HCT116 (cell line): ENCODE results near the gene CARD9.

Source experiments
- EZH2 ChIP-seq: fragments of 200-600 bp; sonication (generic); IDR thresholded peaks from 2 replicates; pipeline ENCODE4 v1.6.1; 2017; ENCODE audit warnings: antibody characterized with exemption, mixed run types
- FOSL1 ChIP-seq: IDR thresholded peaks from 2 replicates; pipeline ENCODE4 v1.6.1; 2012; ENCODE audit warnings: low read depth
- POLR2A ChIP-seq: IDR thresholded peaks from 2 replicates; pipeline ENCODE4 v1.7.0; 2011; ENCODE audit warnings: borderline replicate concordance; ENCODE audit not compliant: insufficient read depth, insufficient read length; ENCODE audit errors: extremely low read depth
- RAD21 ChIP-seq: IDR thresholded peaks from 2 replicates; pipeline ENCODE4 v1.6.1; 2012; ENCODE audit warnings: low read depth, mild to moderate bottlenecking
- SIN3A ChIP-seq: IDR thresholded peaks from 2 replicates; pipeline ENCODE4 v1.6.1; 2012; ENCODE audit warnings: low read depth
- TCF7L2 ChIP-seq: IDR thresholded peaks from 2 replicates; pipeline ENCODE4 v1.7.0; 2011; ENCODE audit warnings: borderline replicate concordance, inconsistent platforms; ENCODE audit not compliant: insufficient read depth, insufficient read length; ENCODE audit errors: extremely low read depth
- TF ChIP-seq, protein P1 (sequence below), 3 experiments: fragments of 200-600 bp in 1 of 3; sonication (generic) in 1 of 3; IDR thresholded peaks in 2 of 3; conservative IDR thresholded peaks in 1 of 3; 2 replicates each; pipeline ENCODE4 v1.5.1; 2012 to 2017; ENCODE audit warnings: low read depth in 2 of 3, low read length in 2 of 3, antibody characterized with exemption in 1 of 3, borderline replicate concordance in 1 of 3, control low read depth in 1 of 3, mild to moderate bottlenecking in 1 of 3, mixed read lengths in 1 of 3, mixed run types in 1 of 3, moderate library complexity in 1 of 3; ENCODE audit not compliant: insufficient read depth in 1 of 3

DNA sequence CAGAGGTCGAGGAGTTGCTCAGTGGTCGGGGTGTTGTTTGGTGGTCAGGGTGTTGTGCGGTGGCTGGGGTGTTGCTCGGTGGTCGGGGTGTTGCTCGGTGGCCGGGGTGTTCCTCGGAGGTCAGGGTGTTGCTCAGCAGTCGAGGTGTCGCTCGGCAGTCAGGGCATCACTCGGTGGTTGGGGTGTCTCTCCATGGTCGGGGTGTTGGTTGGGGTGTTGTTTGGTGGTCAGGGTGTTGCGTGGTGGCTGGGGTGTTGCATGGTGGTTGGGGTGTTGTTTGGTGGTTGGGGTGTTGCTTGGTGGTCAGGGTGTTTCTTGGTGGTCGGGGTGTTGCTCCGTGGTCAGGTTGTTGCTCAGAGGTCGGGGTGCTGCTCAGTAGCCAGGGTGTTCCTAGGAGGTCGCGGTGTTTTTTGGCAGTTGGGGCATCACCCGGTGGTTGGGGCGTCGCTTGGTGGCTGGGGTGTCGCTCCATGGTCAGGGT lies 57.2 kb downstream of the CARD9 start:
- TF ChIP-seq EZH2 (no peak), TCF7L2 (no peak), POLR2A (no peak), SIN3A (no peak), FOSL1 (no peak), RAD21 (no peak)
- TF ChIP-seq, protein P1, sequence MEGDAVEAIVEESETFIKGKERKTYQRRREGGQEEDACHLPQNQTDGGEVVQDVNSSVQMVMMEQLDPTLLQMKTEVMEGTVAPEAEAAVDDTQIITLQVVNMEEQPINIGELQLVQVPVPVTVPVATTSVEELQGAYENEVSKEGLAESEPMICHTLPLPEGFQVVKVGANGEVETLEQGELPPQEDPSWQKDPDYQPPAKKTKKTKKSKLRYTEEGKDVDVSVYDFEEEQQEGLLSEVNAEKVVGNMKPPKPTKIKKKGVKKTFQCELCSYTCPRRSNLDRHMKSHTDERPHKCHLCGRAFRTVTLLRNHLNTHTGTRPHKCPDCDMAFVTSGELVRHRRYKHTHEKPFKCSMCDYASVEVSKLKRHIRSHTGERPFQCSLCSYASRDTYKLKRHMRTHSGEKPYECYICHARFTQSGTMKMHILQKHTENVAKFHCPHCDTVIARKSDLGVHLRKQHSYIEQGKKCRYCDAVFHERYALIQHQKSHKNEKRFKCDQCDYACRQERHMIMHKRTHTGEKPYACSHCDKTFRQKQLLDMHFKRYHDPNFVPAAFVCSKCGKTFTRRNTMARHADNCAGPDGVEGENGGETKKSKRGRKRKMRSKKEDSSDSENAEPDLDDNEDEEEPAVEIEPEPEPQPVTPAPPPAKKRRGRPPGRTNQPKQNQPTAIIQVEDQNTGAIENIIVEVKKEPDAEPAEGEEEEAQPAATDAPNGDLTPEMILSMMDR (IDR thresholded peaks at IDR 0.05 in 2 of 3, conservative IDR thresholded peaks at IDR 0.05 in 1 of 3; ENCODE audit: borderline replicate concordance in 1 of 3, insufficient read depth in 1 of 3, low read depth in 2 of 3, low read length in 2 of 3), result no peak
